GM19468 (cell line): Measurements from ENCODE around the gene THSD8.

Experiments
- ATAC-seq: cut with Tn5 transposase; IDR thresholded peaks from one replicate; pipeline ENCODE4 v1.9.1; 2021; ENCODE audit warnings: mild to moderate bottlenecking, moderate library complexity, moderate number of reproducible peaks; ENCODE audit not compliant: unreplicated experiment; ENCODE audit errors: extremely low read depth

Gene THSD8

GRCh38 chr19:12801466-12802266 is at the start of gene THSD8, which contains the start of gene PRDX2:
Gene THSD8, plus strand, starts transcription at chr19:12802069. Its CDS starts 3 bp downstream, at chr19:12802072.
Gene PRDX2, minus strand, starts transcription at chr19:12801800. Its CDS starts 539 bp downstream, at chr19:12801261.
- ATAC-seq: no peak

- ATAC-seq: no peak
Measured at GRCh38 chr19:12754465-12755196, 47.2 kb upstream of the THSD8 start.

GRCh38 chr19:12756150-12756883 is 45.6 kb upstream of the THSD8 start:
- ATAC-seq: no peak

- no peak for ATAC-seq
Measured at GRCh38 chr19:12757544-12758274, 44.2 kb upstream of the THSD8 start.

- ATAC-seq: no peak
Measured at GRCh38 chr19:12759686-12760085, 42.2 kb upstream of the THSD8 start.

GRCh38 chr19:12763100-12763499 is 38.8 kb upstream of the THSD8 start:
- ATAC-seq: no peak

- no peak for ATAC-seq
Measured at GRCh38 chr19:12764698-12765097, 37.2 kb upstream of the THSD8 start.

GRCh38 chr19:12766051-12766521 is 35.8 kb upstream of the THSD8 start:
- no peak for ATAC-seq

GRCh38 chr19:12767150-12767549 is 34.7 kb upstream of the THSD8 start:
- no peak for ATAC-seq

GRCh38 chr19:12767666-12768065 is 34.2 kb upstream of the THSD8 start:
- ATAC-seq: no peak

GRCh38 chr19:12769689-12770088 is 32.2 kb upstream of the THSD8 start:
- ATAC-seq: no peak

GRCh38 chr19:12770922-12771321 is 30.9 kb upstream of the THSD8 start:
- no peak for ATAC-seq

GRCh38 chr19:12772323-12772722 is 29.5 kb upstream of the THSD8 start:
- no peak for ATAC-seq

GRCh38 chr19:12773571-12773970 is 28.3 kb upstream of the THSD8 start:
- no peak for ATAC-seq

GRCh38 chr19:12774588-12775555 is 27.0 kb upstream of the THSD8 start, which contains the start of gene HOOK2:
Gene HOOK2, minus strand, starts transcription at chr19:12775552. Its CDS starts 103 bp downstream, at chr19:12775449.
- ATAC-seq: no peak

- no peak for ATAC-seq
Measured at GRCh38 chr19:12777217-12778016, 24.5 kb upstream of the THSD8 start.

- no peak for ATAC-seq
Measured at GRCh38 chr19:12778017-12778904, 23.6 kb upstream of the THSD8 start.
